HG02759 (cell line): ENCODE measurements around the gene MYO1B.
A peak's percentile ranks its signal among the peaks of the same experiment; 100 is the strongest.

ENCODE experiments used
- ATAC-seq: cut with Tn5 transposase; IDR thresholded peaks from one replicate; pipeline ENCODE4 v1.9.1; 2021; ENCODE audit warnings: mild to moderate bottlenecking, moderate library complexity; ENCODE audit not compliant: unreplicated experiment

Gene MYO1B

GRCh38 chr2:191225690-191226089 lies 19.5 kb upstream of the MYO1B start:
- no peak for ATAC-seq

GRCh38 chr2:191226196-191226595 lies 19.0 kb upstream of the MYO1B start:
- no peak for ATAC-seq

- ATAC-seq = no peak
These were observed 16.9 kb upstream of the MYO1B start for GRCh38 chr2:191228333-191228732.

GRCh38 chr2:191228861-191229260 lies 16.3 kb upstream of the MYO1B start:
- no peak for ATAC-seq

GRCh38 chr2:191230174-191230573 lies 15.0 kb upstream of the MYO1B start:
- no peak for ATAC-seq

- no peak for ATAC-seq
These were observed 13.2 kb upstream of the MYO1B start for GRCh38 chr2:191231995-191232394.

GRCh38 chr2:191233533-191233932 lies 11.7 kb upstream of the MYO1B start:
- ATAC-seq = no peak

GRCh38 chr2:191234376-191234775 lies 10.8 kb upstream of the MYO1B start:
- no peak for ATAC-seq

GRCh38 chr2:191240871-191241270 lies 4.3 kb upstream of the MYO1B start:
- ATAC-seq = no peak

- ATAC-seq = no peak
These were observed 3.8 kb upstream of the MYO1B start for GRCh38 chr2:191241418-191241817.

- no peak for ATAC-seq
These were observed 2.0 kb upstream of the MYO1B start for GRCh38 chr2:191243154-191243553.

- ATAC-seq = no peak
These were observed 854 bp upstream of the MYO1B start for GRCh38 chr2:191244350-191244749.

- ATAC-seq = peak; percentile 18
These were observed 796 bp downstream of the MYO1B start for GRCh38 chr2:191245869-191246531.

GRCh38 chr2:191246820-191247380 lies 1.7 kb downstream of the MYO1B start:
- no peak for ATAC-seq

- peak; percentile 42 for ATAC-seq
These were observed 2.3 kb downstream of the MYO1B start for GRCh38 chr2:191247381-191248057.

GRCh38 chr2:191249156-191249813 lies 4.1 kb downstream of the MYO1B start:
- ATAC-seq = no peak

- ATAC-seq = no peak
These were observed 5.2 kb downstream of the MYO1B start for GRCh38 chr2:191250400-191250799.

- no peak for ATAC-seq
These were observed 5.8 kb downstream of the MYO1B start for GRCh38 chr2:191250986-191251385.

GRCh38 chr2:191252699-191253098 lies 7.5 kb downstream of the MYO1B start:
- no peak for ATAC-seq

GRCh38 chr2:191253476-191253875 lies 8.3 kb downstream of the MYO1B start:
- no peak for ATAC-seq

- no peak for ATAC-seq
These were observed 10.1 kb downstream of the MYO1B start for GRCh38 chr2:191255271-191255670.
